ENCODE measurements around the gene NSMCE1.

Gene NSMCE1

DNA sequence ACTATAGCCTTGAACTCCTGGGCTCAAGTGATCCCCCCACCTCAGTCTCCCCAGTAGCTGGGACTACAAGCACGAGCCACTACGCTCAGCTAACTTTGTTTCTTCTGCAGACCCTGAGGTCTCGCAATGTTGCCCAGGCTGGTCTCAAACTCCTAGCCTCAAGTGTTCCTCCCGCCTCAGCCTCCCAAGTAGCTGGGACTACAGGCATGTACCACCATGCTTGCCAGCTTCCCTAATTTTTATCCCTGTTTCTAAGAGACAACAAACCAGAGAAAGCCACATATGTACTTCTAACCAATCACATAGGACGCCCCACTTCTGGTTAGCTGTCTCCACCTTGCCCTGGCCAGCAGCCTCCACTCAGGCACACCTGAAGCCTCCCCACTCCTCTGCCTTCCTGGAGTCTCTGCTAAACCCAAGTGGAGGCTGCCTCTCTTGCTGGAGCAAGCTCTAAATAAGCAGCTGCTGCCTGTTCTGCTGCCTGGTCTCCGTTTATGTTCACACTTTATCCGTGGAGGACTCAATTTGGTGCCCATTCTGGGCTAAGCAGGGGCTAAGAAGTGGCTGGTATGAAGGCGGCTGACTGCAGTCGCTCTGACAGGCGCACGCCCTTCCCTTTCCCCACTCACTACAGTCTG is 24.7 kb downstream of the NSMCE1 start:
- no peak for DNase-seq (ENCODE audit: low read depth)

DNA sequence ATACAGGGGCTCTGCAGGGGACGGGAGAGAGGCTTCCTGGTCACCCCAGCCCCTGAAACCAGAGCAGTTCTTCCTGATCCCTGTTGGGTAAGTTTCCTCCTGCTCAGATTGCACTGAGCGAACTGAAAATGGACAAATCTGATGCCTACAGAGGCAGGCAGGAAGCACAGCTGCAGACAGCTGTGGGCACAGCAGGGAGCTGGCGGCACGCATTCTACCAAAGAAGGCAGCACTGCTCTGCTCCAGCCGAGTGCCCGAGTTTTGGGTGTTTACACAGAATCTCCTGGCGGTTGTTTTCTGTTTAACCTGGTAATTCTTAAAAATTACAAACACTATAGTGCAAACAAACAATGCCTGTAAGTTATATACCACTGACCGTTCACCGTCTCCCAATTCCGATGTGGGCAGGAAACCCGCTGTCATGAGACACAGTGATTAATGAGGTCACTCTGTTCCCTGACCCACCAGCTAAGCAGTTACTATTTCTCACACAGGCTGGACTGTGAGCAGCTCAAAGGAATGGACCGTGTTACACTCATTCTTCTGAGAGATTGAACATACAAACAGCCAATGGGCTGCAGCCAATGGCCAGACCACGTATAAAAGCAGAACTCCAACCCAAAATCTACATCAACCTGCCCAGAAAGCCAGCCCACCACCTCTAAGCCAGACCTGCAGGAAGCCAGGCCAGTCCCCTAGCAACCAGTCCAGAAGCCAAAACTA is 25.5 kb downstream of the NSMCE1 start:
- no peak for DNase-seq (ENCODE audit: low read depth)

DNA sequence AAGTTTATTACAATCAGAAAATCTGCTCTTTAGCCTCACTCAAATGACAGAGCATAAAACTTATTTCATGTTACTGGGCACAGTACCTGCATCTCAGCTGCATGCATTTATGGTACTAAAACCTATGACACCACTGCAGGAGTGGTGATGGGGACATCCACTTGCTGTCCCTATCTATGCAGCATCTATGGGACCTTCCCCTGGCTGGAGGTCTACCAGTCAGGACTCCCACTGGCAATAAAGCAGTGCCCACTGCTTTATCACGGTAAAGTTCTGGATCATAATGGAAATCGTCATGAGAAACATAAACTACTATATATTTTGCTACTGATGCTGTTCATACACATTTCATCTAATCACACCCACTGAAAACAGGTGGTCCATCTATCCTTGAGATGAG is 26.2 kb downstream of the NSMCE1 start:
- DNase-seq (ENCODE audit: low read depth), result no peak

GRCh38 chr16:27241658-27242057 is 26.9 kb downstream of the NSMCE1 start:
- no peak for DNase-seq (ENCODE audit: low read depth)

DNA sequence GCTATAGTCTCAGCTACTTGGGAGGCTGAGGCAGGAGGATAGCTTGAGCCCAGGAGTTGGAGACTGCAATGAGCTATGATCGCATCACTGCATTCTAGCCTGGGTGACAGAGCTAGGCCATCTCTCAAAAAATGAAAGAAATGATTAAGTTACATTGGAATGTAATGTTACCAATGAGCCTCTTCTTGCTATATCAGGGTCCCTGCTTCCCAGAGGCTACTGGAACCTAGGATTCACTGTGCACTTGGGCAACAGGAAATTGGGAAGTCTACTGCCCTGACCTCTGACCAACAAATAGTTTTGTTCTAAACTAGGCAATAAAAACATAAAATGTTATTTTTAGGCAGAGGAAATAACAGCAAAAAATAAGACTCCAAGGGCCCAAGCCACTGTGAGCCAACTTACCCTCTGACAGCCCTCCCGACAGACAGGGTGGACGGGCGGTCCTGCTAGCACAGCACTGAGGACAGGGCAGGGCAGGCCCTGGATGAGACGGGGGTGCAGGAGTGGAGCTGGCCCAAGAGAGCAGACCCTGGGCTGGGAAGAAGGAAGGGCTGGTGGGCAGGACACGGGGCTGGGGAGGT is 27.5 kb downstream of the NSMCE1 start:
- no peak for DNase-seq (ENCODE audit: low read depth)

DNA sequence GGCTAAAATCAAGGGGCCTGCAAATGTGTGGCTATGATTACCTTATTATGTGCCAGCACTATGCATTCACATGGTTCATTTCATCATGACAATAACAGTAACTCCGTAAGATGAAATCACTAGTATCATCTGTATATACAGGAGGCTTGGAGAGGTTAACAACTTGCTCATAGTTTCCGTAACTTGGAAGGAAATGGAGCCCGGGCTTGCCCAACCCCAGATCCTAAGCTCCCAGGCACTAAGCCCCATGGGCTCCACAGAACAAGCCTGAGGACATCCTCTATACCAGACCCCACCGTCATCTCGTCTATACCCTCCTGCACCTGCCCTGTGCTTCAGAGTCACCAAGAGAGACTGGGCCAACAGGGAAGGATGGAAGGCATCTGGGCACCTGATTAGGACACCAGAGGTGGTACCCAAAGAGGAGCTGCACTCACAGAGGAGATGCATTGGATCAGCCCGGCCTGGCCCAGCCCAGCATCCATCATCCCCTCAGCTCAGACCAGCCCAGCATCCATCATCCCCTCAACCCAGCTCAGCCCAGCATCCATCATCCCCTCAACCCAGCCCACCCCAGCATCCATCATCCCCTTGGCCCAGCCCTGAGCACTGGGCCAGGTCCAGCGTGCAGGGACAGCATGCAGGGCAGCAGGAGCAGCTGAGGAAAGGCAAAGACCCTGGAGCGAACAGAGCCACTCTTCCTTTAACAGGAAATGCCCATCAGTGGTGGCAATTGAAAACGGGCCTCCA is 28.5 kb downstream of the NSMCE1 start:
- no peak for DNase-seq (ENCODE audit: low read depth)

GRCh38 chr16:27239026-27239425 is 29.5 kb downstream of the NSMCE1 start:
- DNase-seq (ENCODE audit: low read depth), result no peak

- DNase-seq (ENCODE audit: low read depth), result no peak
Measured at GRCh38 chr16:27238591-27238990, 30.0 kb downstream of the NSMCE1 start.

GRCh38 chr16:27238016-27238587 is 30.5 kb downstream of the NSMCE1 start:
- peak; percentile 24 for DNase-seq (ENCODE audit: low read depth)

DNA sequence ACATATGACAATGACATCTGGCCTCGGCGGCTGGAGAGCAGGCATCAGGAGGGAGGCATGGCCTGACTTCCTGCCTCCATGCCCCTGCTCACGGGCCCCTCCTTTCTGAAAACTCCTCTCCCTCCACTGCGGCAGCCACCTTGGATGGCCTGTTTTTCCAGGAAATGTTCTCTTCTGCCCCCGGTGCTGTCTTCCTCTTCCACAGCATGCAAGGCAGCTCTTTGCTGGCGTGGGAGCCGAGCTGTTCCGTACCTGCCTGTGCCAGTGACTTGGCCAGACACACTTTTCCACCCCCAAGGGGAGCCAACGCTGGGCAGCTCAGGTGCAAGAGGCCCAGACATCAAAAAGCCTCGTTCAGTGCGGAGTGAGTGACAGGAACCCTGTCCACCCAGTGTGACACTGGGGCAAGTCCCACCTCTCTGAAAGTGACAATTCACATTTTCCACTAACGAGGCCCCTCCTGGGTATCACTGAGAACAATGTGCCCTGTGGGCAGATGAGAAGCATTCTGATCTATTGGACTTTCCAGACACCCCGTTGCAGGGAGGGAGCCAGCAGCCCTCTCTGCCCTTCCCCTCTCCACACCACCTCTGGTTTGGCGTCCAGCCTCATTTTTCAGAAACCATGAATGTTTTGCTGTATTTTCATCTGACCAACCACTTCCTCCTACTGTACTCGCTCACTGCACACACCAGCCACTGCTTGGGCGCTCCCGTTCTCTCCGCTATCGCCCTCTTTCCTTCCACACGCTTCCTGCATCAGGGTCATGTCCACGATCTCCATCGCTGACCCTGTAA is 31.2 kb downstream of the NSMCE1 start:
- peak; percentile 72 for DNase-seq (ENCODE audit: low read depth)

- no peak for DNase-seq (ENCODE audit: low read depth)
Measured at GRCh38 chr16:27236635-27237218, 31.8 kb downstream of the NSMCE1 start.

GRCh38 chr16:27235938-27236245 is 32.7 kb downstream of the NSMCE1 start:
- no peak for DNase-seq (ENCODE audit: low read depth)

DNA sequence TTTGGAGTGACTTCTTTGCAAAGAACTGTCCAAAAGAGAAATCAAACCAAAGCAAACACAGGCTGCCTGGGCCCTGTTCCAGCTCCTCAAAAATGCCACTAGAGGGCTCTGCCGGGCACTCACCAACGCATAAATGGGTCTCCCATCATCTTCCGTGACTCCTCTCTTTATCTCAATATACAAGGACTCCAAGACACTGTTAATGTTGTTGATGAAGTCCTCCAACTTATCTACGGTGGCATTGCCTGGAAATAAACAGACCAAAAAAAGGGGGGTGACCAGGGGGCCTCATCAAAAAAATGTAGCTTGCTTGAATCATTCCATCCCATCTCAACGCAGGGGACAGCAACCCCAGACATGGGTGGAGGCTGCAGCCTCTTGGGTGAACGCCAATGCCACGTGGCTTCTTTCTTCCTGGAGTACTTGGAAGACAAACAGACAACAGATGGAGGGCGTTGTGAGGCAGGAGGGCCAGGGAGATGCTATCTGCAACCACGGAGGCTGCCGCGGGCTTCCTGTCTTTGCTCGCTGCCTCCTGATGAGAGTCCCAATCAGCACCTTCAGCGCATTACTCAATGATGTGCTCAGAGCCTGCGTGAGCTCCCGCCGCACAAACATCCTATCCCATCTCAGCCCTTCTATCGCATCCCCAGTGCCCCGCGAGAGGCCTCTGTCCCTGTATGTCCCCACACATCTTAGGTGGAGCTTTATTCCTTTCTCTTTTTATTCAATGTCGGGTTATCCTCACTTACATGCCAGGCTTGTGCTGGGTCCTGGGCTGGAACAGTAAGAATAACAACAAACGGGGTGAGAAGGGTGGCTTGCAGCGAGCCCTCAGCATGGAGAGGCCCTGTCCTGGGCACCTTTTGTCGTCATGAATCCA is 33.3 kb downstream of the NSMCE1 start:
- peak; percentile 69 for DNase-seq (ENCODE audit: low read depth)

- DNase-seq (ENCODE audit: low read depth), result no peak
Measured at GRCh38 chr16:27234603-27235002, 34.0 kb downstream of the NSMCE1 start.

- no peak for DNase-seq (ENCODE audit: low read depth)
Measured at GRCh38 chr16:27234171-27234570, 34.4 kb downstream of the NSMCE1 start.

DNA sequence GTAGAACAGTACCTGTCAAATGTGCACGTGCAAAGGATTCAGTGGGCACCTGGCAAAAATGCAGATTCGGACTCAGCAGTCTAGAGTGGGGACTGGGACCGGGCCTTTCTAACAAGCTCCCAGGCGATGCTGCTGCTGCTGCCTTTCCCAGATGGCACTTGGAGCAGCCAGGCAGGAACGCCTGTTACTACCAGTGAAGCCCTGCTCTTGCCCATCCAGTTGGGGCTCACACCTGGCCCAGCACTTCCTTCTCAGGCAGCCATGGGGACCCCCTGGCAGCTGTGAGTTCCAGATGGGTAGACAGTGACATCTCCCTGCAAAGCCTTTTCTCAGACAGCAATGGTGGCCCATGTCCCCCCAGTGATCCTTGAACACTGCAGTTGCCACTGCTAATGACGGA is 34.8 kb downstream of the NSMCE1 start:
- no peak for DNase-seq (ENCODE audit: low read depth)

DNA sequence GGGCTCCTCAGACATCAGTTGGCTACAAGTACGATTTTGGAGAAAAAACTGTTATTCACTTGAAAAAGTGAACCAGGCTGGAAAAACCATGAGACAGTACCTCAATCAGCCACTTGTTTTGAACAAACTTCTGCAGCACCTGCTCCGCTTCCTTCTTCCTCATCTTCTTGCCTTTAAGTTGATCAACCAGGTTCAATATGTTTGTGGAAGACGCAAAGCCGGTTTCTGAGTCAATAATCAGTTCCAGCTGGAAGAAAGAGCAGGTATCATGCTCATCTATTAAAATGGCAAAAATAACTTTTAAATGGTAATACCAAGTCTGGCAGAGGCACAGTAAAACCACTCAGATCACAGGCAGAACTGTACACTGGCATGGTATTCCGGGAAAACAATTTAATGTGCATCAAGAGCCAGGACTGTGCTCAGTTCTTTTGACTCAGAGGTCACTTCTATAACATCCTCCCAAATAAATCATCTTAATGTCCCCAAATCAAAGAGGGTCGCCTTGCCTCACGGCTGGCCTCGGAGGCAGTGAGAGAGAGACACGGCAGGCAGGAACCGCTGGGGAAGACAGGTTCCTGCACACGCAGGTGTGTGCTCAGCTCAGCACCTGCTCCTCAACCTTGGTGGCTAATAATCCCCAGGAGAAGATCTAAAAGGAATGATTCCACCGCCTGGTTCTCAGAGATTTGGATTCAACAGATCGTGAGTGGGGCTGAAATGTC is 35.5 kb downstream of the NSMCE1 start:
- DNase-seq (ENCODE audit: low read depth), result no peak

GRCh38 chr16:27232061-27232900 is 36.3 kb downstream of the NSMCE1 start:
- no peak for DNase-seq (ENCODE audit: low read depth)

GRCh38 chr16:27231692-27232060 is 36.9 kb downstream of the NSMCE1 start:
- DNase-seq (ENCODE audit: low read depth), result no peak
